Esophagus muscularis mucosa (tissue), 4 donors: Measurements from ENCODE around the gene LTBP2. TPM values are rescaled to one million over a fixed set of nuclear protein-coding genes. Genes with fewer than 3 reads are reported as not detected.

Experiments used
- DNase-seq: peaks from one replicate; pipeline ENCODE4 v3.0.0-alpha.2; 2017; ENCODE audit errors: extremely low spot score
- H3K27ac ChIP-seq, 4 donors: fragments of 200-600 bp; sonication (generic); replicated peaks in 1 of 4; 1 replicate in 3 of 4; 2 replicates in 1 of 4; pipeline ENCODE4 v1.5.1; 2016 to 2019; ENCODE audit warnings: mild to moderate bottlenecking in 1 of 4
- H3K27me3 ChIP-seq, 4 donors: fragments of 200-600 bp; sonication (generic); one replicate each; pipeline versions ENCODE4 v1.5.1 to v1.6.0; 2016 to 2019
- H3K36me3 ChIP-seq, 4 donors: fragments of 200-600 bp; sonication (generic); one replicate each; pipeline ENCODE4 v1.5.1; 2016 to 2019
- H3K4me1 ChIP-seq, 4 donors: fragments of 200-600 bp; sonication (generic); one replicate each; pipeline ENCODE4 v1.5.1; 2016 to 2019
- H3K4me3 ChIP-seq, 4 donors: fragments of 200-600 bp; sonication (generic); 1 replicate in 2 of 4; 2 replicates in 2 of 4; pipeline ENCODE4 v1.5.1; 2016 to 2019; ENCODE audit warnings: mild to moderate bottlenecking in 4 of 4, moderate library complexity in 1 of 4
- H3K9me3 ChIP-seq, 4 donors: fragments of 200-600 bp; sonication (generic); 1 replicate in 3 of 4; 2 replicates in 1 of 4; pipeline ENCODE4 v1.5.1; 2016 to 2019
- CTCF ChIP-seq, 3 experiments: fragments of 200-600 bp in 2 of 3; fragments of 450-650 bp in 1 of 3; sonication (generic) in 2 of 3; IDR thresholded peaks; one replicate each; pipeline ENCODE4 v1.5.1; 2017 to 2019; ENCODE audit warnings: antibody characterized with exemption in 3 of 3, mild to moderate bottlenecking in 2 of 3, moderate library complexity in 1 of 3
- EP300 ChIP-seq: sonication (generic); formaldehyde crosslinking; IDR thresholded peaks from one replicate; pipeline ENCODE4 v1.6.1; 2017; ENCODE audit warnings: antibody characterized with exemption
- POLR2A ChIP-seq: fragments of 450-650 bp; IDR thresholded peaks from one replicate; pipeline ENCODE4 v1.6.1; 2017; ENCODE audit warnings: antibody characterized with exemption, moderate library complexity, mild to moderate bottlenecking, low read depth
- POLR2AphosphoS5 ChIP-seq, 2 donors: sonication (generic); formaldehyde crosslinking; IDR thresholded peaks; one replicate each; pipeline ENCODE4 v1.6.1; 2017; ENCODE audit warnings: antibody characterized with exemption in 2 of 2
- WGBS: methylation state at CpG from one replicate; pipeline ENCODE4 v1.1.5; 2018; 5-methylcytosine and 5-hydroxymethylcytosine counted together
- intact Hi-C: fragments of 100-400 bp; cut with DNase I; formaldehyde crosslinking; loops from one replicate; pipeline ENCODE4 v1.15.1; 2023
- total RNA-seq, 4 donors: library from RNA; depleted of rRNA; stranded (reverse); fragments of >200 nt; gene quantifications; one replicate each; pipeline versions ENCODE4 v1.1.0 to v1.2.1, GENCODE V29; 2016

LTBP2 gene
- total RNA-seq, 4 donors from 2014 or later, result 62.0 to 151 (median 109) TPM

GRCh38 chr14:74511966-74512830 is 99.8 kb downstream of the LTBP2 start:
- Histone ChIP-seq H3K36me3 (peaks cover 0 to 42% (median 10%) of the 10 kb centered on the region in 4 donors), H3K9me3 (no peaks in the 10 kb centered on the region), H3K27ac (no peak overlapping the region), H3K4me1 (peaks cover 0 to 5% (median 0%) of the 10 kb centered on the region in 4 donors), H3K4me3 (no peak overlapping the region), H3K27me3 (no peaks in the 10 kb centered on the region)
- intact Hi-C loops, result no loop called here
- 79% methylated on average over 8 of the region's 10 CpGs for WGBS
- TF ChIP-seq EP300, result no peak
- TF ChIP-seq CTCF (IDR thresholded peaks at IDR 0.05), result no peak
- TF ChIP-seq POLR2AphosphoS5 (IDR thresholded peaks at IDR 0.05), result no peak
- TF ChIP-seq POLR2A, result no peak
- DNase-seq, result no peak

GRCh38 chr14:74510959-74511409 is 101.1 kb downstream of the LTBP2 start:
- Histone ChIP-seq H3K4me3 (no peak overlapping the region), H3K27me3 (no peaks in the 10 kb centered on the region), H3K4me1 (peaks cover 0 to 5% (median 0%) of the 10 kb centered on the region in 4 donors), H3K36me3 (peaks cover 0 to 35% (median 8%) of the 10 kb centered on the region in 4 donors), H3K9me3 (no peaks in the 10 kb centered on the region), H3K27ac (no peak overlapping the region)
- intact Hi-C loops, result no loop called here
- TF ChIP-seq EP300 (no peak), POLR2A (no peak), POLR2AphosphoS5 (IDR thresholded peaks at IDR 0.05) (no peak), CTCF (IDR thresholded peaks at IDR 0.05) (no peak)
- no peak for DNase-seq
- 61% methylated on average over 7 of the region's 10 CpGs for WGBS

- WGBS, result 75% methylated on average over 7 of the region's 21 CpGs
- TF ChIP-seq POLR2A, result no peak
- Histone ChIP-seq H3K9me3 (no peaks in the 10 kb centered on the region), H3K27me3 (no peaks in the 10 kb centered on the region), H3K36me3 (peaks cover 0 to 35% (median 6%) of the 10 kb centered on the region in 4 donors), H3K27ac (no peak overlapping the region), H3K4me3 (no peak overlapping the region), H3K4me1 (peaks cover 0 to 5% (median 0%) of the 10 kb centered on the region in 4 donors)
- no peak for DNase-seq
- intact Hi-C loops, result no loop called here
These were observed 101.7 kb downstream of the LTBP2 start for GRCh38 chr14:74510223-74510931.

GRCh38 chr14:74509587-74510222 is 102.3 kb downstream of the LTBP2 start:
- H3K9me3 ChIP-seq, result no peaks in the 10 kb centered on the region
- H3K27ac ChIP-seq, result no peak overlapping the region
- intact Hi-C loops, result no loop called here
- peaks cover 0 to 35% (median 6%) of the 10 kb centered on the region in 4 donors for H3K36me3 ChIP-seq
- no peak for TF ChIP-seq POLR2AphosphoS5 (IDR thresholded peaks at IDR 0.05)
- 95% methylated on average over 10 of the region's 10 CpGs for WGBS
- H3K4me1 ChIP-seq, result peaks cover 0 to 5% (median 0%) of the 10 kb centered on the region in 4 donors
- no peaks in the 10 kb centered on the region for H3K27me3 ChIP-seq
- DNase-seq, result no peak
- H3K4me3 ChIP-seq, result no peak overlapping the region

GRCh38 chr14:74508844-74509428 is 103.1 kb downstream of the LTBP2 start:
- Histone ChIP-seq H3K36me3 (peaks cover 0 to 31% (median 12%) of the 10 kb centered on the region in 4 donors), H3K27me3 (no peaks in the 10 kb centered on the region), H3K4me1 (peaks cover 0 to 5% (median 0%) of the 10 kb centered on the region in 4 donors), H3K4me3 (no peak overlapping the region), H3K27ac (no peak overlapping the region), H3K9me3 (no peaks in the 10 kb centered on the region)
- no peak for DNase-seq
- TF ChIP-seq POLR2AphosphoS5 (IDR thresholded peaks at IDR 0.05) (no peak), CTCF (IDR thresholded peaks at IDR 0.05) (no peak), EP300 (no peak), POLR2A (no peak)
- intact Hi-C loops, result no loop called here
- 96% methylated on average over 9 of the region's 13 CpGs for WGBS
